Suprapubic skin (tissue), 3 donors: ENCODE results near the gene IQGAP2.

Source experiments
- POLR2A ChIP-seq, 2 donors: fragments of 450-650 bp; IDR thresholded peaks; one replicate each; pipeline ENCODE4 v1.6.1; 2017; ENCODE audit warnings: antibody characterized with exemption in 2 of 2, mild to moderate bottlenecking in 2 of 2, moderate library complexity in 2 of 2
- TF ChIP-seq, protein P1 (sequence below), 2 donors: fragments of 200-600 bp in 1 of 2; fragments of 450-650 bp in 1 of 2; sonication (generic) in 1 of 2; IDR thresholded peaks; one replicate each; pipeline ENCODE4 v1.5.1; 2016 to 2019; ENCODE audit warnings: antibody characterized with exemption in 2 of 2, mild to moderate bottlenecking in 1 of 2, moderate library complexity in 1 of 2

DNA sequence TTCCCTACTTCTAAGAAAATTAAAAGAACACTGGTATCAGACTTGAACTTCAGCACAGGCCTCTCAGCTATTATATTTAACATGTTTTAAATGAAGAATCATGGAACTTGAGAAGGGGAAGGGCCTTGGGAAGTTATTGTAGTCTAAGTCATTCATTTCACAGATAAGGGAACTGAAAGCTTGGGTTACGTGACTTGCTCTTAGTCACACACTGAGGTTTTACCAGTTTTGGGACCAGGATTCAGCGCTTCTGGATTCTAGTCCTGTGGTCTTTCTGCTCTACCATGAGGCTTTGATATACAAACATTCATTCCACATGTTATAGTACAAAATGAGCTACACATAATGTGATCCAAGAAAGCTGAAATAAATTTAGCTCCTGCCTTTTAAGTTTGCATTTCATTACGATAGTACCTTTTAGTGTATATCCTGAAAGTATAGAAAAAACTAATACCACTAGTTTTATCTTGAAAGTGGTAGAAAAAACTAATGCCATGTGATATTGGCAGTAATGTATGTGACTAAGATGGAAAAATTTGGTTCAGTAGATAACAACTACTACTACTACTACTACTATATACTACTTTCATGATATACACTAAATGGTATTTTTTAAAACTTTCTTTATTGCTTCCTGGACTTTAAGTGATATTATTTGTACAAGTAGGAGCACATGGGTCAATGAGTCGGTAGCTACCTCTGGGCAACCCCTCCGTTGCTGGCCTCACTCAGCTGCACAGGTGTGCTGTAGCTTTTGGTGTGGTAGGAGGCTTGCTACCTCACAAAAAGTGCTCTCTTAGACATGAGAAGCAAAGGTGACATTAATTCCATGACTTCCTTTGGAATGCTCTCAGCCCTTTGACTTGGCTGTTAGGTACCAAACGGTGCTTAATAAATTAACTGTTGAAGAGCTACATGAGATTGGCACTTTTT is 179.4 kb downstream of the IQGAP2 start:
- TF ChIP-seq, protein P1, sequence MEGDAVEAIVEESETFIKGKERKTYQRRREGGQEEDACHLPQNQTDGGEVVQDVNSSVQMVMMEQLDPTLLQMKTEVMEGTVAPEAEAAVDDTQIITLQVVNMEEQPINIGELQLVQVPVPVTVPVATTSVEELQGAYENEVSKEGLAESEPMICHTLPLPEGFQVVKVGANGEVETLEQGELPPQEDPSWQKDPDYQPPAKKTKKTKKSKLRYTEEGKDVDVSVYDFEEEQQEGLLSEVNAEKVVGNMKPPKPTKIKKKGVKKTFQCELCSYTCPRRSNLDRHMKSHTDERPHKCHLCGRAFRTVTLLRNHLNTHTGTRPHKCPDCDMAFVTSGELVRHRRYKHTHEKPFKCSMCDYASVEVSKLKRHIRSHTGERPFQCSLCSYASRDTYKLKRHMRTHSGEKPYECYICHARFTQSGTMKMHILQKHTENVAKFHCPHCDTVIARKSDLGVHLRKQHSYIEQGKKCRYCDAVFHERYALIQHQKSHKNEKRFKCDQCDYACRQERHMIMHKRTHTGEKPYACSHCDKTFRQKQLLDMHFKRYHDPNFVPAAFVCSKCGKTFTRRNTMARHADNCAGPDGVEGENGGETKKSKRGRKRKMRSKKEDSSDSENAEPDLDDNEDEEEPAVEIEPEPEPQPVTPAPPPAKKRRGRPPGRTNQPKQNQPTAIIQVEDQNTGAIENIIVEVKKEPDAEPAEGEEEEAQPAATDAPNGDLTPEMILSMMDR (IDR thresholded peaks at IDR 0.05) = no peak
- no peak for TF ChIP-seq POLR2A (IDR thresholded peaks at IDR 0.05)
